CD4-positive, alpha-beta T cell (primary cell): ENCODE results near the gene ZCCHC7. TPM values are rescaled to one million over a fixed set of nuclear protein-coding genes. Genes with fewer than 3 reads are reported as not detected.

Experiments used
- ATAC-seq: fragments of 200-7000 bp; cut with Tn5 transposase; one replicate; pipeline ENCODE4 v1.10.0; 2022; ENCODE audit warnings: mild to moderate bottlenecking; ENCODE audit not compliant: poor library complexity
- CTCF ChIA-PET: fragments of 350-600 bp; sonication (Branson Sonifier 250); formaldehyde crosslinking; loops from one replicate; lab custom pipeline; 2021; ENCODE audit warnings: antibody characterized with exemption, inconsistent platforms; lab: Charles Lee
- POLR2A ChIA-PET: fragments of 350-600 bp; sonication (Branson Sonifier 250); formaldehyde crosslinking; loops from one replicate; lab custom pipeline; 2021; ENCODE audit warnings: antibody characterized with exemption, inconsistent platforms; lab: Charles Lee
- DNase-seq, 14 experiments: peaks; one replicate each; pipeline ENCODE4 v3.0.0-alpha.2; 2013 to 2020; ENCODE audit warnings: mixed read lengths in 2 of 14
- H3K27ac ChIP-seq, 2 donors: one replicate each; pipeline versions ENCODE4 v1.5.1 to v1.7.0; 2013; ENCODE audit warnings: low read length in 2 of 2, low read depth in 1 of 2, mild to moderate bottlenecking in 1 of 2
- H3K27me3 ChIP-seq, 2 experiments: 1 replicate in 1 of 2; 2 replicates in 1 of 2; pipeline versions ENCODE4 v1.6.1 to v1.7.0; 2013; ENCODE audit warnings: low read length in 2 of 2, control low read depth in 1 of 2, mild to moderate bottlenecking in 1 of 2, moderate library complexity in 1 of 2; ENCODE audit not compliant: insufficient read depth in 2 of 2, control insufficient read depth in 1 of 2
- H3K36me3 ChIP-seq: one replicate; pipeline ENCODE4 v1.6.1; 2013; ENCODE audit warnings: low read length, control low read depth; ENCODE audit not compliant: insufficient read depth
- H3K4me1 ChIP-seq: one replicate; pipeline ENCODE4 v1.6.1; 2013; ENCODE audit warnings: low read length, control low read depth; ENCODE audit not compliant: insufficient read depth
- H3K4me3 ChIP-seq: one replicate; pipeline ENCODE4 v1.5.1; 2013; ENCODE audit warnings: mild to moderate bottlenecking, low read length, moderate library complexity
- H3K9me3 ChIP-seq, 2 experiments: 1 replicate in 1 of 2; 2 replicates in 1 of 2; pipeline versions ENCODE4 v1.6.1 to v1.7.0; 2013; ENCODE audit warnings: low read length in 2 of 2, mild to moderate bottlenecking in 2 of 2, control low read depth in 1 of 2, moderate library complexity in 1 of 2; ENCODE audit not compliant: control insufficient read depth in 1 of 2, insufficient read depth in 1 of 2
- H3K27ac Mint-ChIP-seq: one replicate; pipeline ENCODE4 v1.8.0; 2020; ENCODE audit warnings: mixed read lengths
- H3K27me3 Mint-ChIP-seq: one replicate; pipeline ENCODE4 v1.8.0; 2021; ENCODE audit warnings: mixed read lengths
- H3K36me3 Mint-ChIP-seq: one replicate; pipeline ENCODE4 v1.8.0; 2021; ENCODE audit warnings: low read depth, mixed read lengths
- H3K4me1 Mint-ChIP-seq: one replicate; pipeline ENCODE4 v1.8.0; 2021; ENCODE audit warnings: low read depth, mixed read lengths
- H3K4me3 Mint-ChIP-seq: one replicate; pipeline ENCODE4 v1.8.0; 2020; ENCODE audit warnings: mild to moderate bottlenecking, mixed read lengths
- H3K9me3 Mint-ChIP-seq: one replicate; pipeline ENCODE4 v1.8.0; 2020; ENCODE audit warnings: mixed read lengths
- CTCF ChIP-seq: fragments of 200-600 bp; IDR thresholded peaks from one replicate; pipeline ENCODE4 v1.8.0; 2022; ENCODE audit warnings: antibody characterized with exemption, mild to moderate bottlenecking
- intact Hi-C, 2 experiments: fragments of 100-400 bp; cut with DNase I in 1 of 2; cut with micrococcal nuclease in 1 of 2; formaldehyde crosslinking; loops; one replicate each; pipeline versions ENCODE4 v1.15.1 to v1.9.0; 2023 to 2025; cut with DNase I, micrococcal nuclease
- total RNA-seq, 174 experiments: library from RNA in 2 of 174; stranded (reverse) in 2 of 174; gene quantifications; one replicate each; pipeline ENCODE4 v1.2.3 and lab custom pipeline; 2021 to 2026

The ZCCHC7 gene
- total RNA-seq, 2 experiments from 2014 or later: 40.7 to 41.0 TPM

- POLR2A ChIA-PET: no interaction called here
- Mint-ChIP-seq H3K36me3 (peaks cover 95% of the 10 kb centered on the region), H3K27me3 (no peaks in the 10 kb centered on the region), H3K9me3 (no peaks in the 10 kb centered on the region), H3K4me3 (no peak overlapping the region), H3K27ac (no peak overlapping the region), H3K4me1 (no peaks in the 10 kb centered on the region)
- Histone ChIP-seq H3K27me3 (no peaks in the 10 kb centered on the region), H3K36me3 (peaks cover 30% of the 10 kb centered on the region), H3K4me3 (no peak overlapping the region), H3K4me1 (no peaks in the 10 kb centered on the region), H3K9me3 (no peaks in the 10 kb centered on the region), H3K27ac (no peak overlapping the region)
- intact Hi-C loops: no loop called here
- CTCF ChIA-PET: no interaction called here
- no peak for DNase-seq
- TF ChIP-seq CTCF: no peak
- ATAC-seq: no peak
Measured at GRCh38 chr9:37353791-37354190, 233.4 kb downstream of the ZCCHC7 start.

- Mint-ChIP-seq H3K9me3 (no peaks in the 10 kb centered on the region), H3K4me3 (no peak overlapping the region), H3K27me3 (no peaks in the 10 kb centered on the region), H3K36me3 (peaks cover 33% of the 10 kb centered on the region), H3K4me1 (no peaks in the 10 kb centered on the region), H3K27ac (no peak overlapping the region)
- Histone ChIP-seq H3K36me3 (peaks cover 5% of the 10 kb centered on the region), H3K4me3 (no peak overlapping the region), H3K27ac (no peak overlapping the region), H3K4me1 (no peaks in the 10 kb centered on the region), H3K27me3 (no peaks in the 10 kb centered on the region), H3K9me3 (no peaks in the 10 kb centered on the region)
- intact Hi-C loops: loop anchor here (10.0 kb wide), 2 partner anchors 368 to 488 kb away; no protein-coding TSS in a partner anchor
- no peak for ATAC-seq
- POLR2A ChIA-PET: no interaction called here
- no peak for TF ChIP-seq CTCF
- CTCF ChIA-PET: no interaction called here
- DNase-seq: no peak
Measured at GRCh38 chr9:37362430-37362829, 242.1 kb downstream of the ZCCHC7 start.

GRCh38 chr9:37363124-37363523 is 242.8 kb downstream of the ZCCHC7 start:
- Histone ChIP-seq H3K27ac (no peak overlapping the region), H3K4me1 (no peaks in the 10 kb centered on the region), H3K4me3 (no peak overlapping the region), H3K36me3 (no peaks in the 10 kb centered on the region), H3K9me3 (no peaks in the 10 kb centered on the region), H3K27me3 (no peaks in the 10 kb centered on the region)
- Mint-ChIP-seq H3K4me1 (no peaks in the 10 kb centered on the region), H3K36me3 (peaks cover 26% of the 10 kb centered on the region), H3K9me3 (no peaks in the 10 kb centered on the region), H3K4me3 (no peak overlapping the region), H3K27me3 (no peaks in the 10 kb centered on the region), H3K27ac (no peak overlapping the region)
- CTCF ChIA-PET: no interaction called here
- DNase-seq: no peak
- no peak for TF ChIP-seq CTCF
- intact Hi-C loops: loop anchor here (10.0 kb wide), 2 partner anchors 368 to 488 kb away; no protein-coding TSS in a partner anchor
- ATAC-seq: no peak
- POLR2A ChIA-PET: no interaction called here
